SK-N-SH treated with all-trans-retinoic acid at 6 μM for 48 hours (cell line): Measurements from ENCODE around the gene HK3.

Source experiments
- ATAC-seq: fragments of 200-7000 bp; cut with Tn5 transposase; 3 replicates; pipeline ENCODE4 v1.9.1; 2020; ENCODE audit warnings: mild to moderate bottlenecking, moderate library complexity
- ARNTL ChIP-seq: fragments of 450-650 bp; formaldehyde crosslinking; IDR thresholded peaks from 2 replicates; pipeline ENCODE4 v1.5.0; 2020; ENCODE audit warnings: low read depth, mild to moderate bottlenecking, moderate library complexity, borderline replicate concordance
- BACH2 ChIP-seq: fragments of 250-450 bp; sonication (Bioruptor Pico); IDR thresholded peaks from 2 replicates; pipeline ENCODE4 v1.9.0; 2021; ENCODE audit warnings: mild to moderate bottlenecking, borderline replicate concordance
- CSDC2 ChIP-seq: fragments of 250-450 bp; sonication (Bioruptor Pico); IDR thresholded peaks from 2 replicates; pipeline ENCODE4 v1.5.0; 2020; ENCODE audit warnings: mild to moderate bottlenecking, moderate library complexity
- ESRRG ChIP-seq: fragments of 250-450 bp; sonication (Bioruptor Pico); IDR thresholded peaks from 2 replicates; pipeline ENCODE4 v1.6.1; 2021; ENCODE audit warnings: mild to moderate bottlenecking
- GLIS3 ChIP-seq: fragments of 250-450 bp; sonication (Bioruptor Pico); IDR thresholded peaks from 2 replicates; pipeline ENCODE4 v1.5.0; 2020; ENCODE audit warnings: mild to moderate bottlenecking, moderate library complexity
- ISL1 ChIP-seq: fragments of 250-450 bp; sonication (Bioruptor Pico); IDR thresholded peaks from 2 replicates; pipeline ENCODE4 v2.1.2; 2022; ENCODE audit warnings: mild to moderate bottlenecking, moderate library complexity
- OSR1 ChIP-seq: fragments of 250-450 bp; sonication (Bioruptor Pico); IDR thresholded peaks from 2 replicates; pipeline ENCODE4 v1.8.0; 2022; ENCODE audit warnings: moderate library complexity, mild to moderate bottlenecking, inconsistent platforms
- PPARA ChIP-seq: fragments of 250-450 bp; sonication (Bioruptor Pico); IDR thresholded peaks from 2 replicates; pipeline ENCODE4 v1.5.0; 2020; ENCODE audit warnings: mild to moderate bottlenecking, borderline replicate concordance
- RARB ChIP-seq: fragments of 250-450 bp; sonication (Bioruptor Pico); IDR thresholded peaks from 2 replicates; pipeline ENCODE4 v1.8.0; 2021; ENCODE audit warnings: mild to moderate bottlenecking, moderate library complexity
- SNAI2 ChIP-seq: fragments of 250-450 bp; sonication (Bioruptor Pico); IDR thresholded peaks from 2 replicates; pipeline ENCODE4 v1.5.0; 2020; ENCODE audit warnings: mild to moderate bottlenecking, moderate library complexity
- TCF4 ChIP-seq: fragments of 250-450 bp; sonication (Bioruptor Pico); IDR thresholded peaks from 2 replicates; pipeline ENCODE4 v1.8.0; 2021; ENCODE audit warnings: mild to moderate bottlenecking, moderate library complexity, borderline replicate concordance
- TOX ChIP-seq: fragments of 250-450 bp; sonication (Bioruptor Pico); IDR thresholded peaks from 2 replicates; pipeline ENCODE4 v1.8.0; 2021; ENCODE audit warnings: mild to moderate bottlenecking, moderate library complexity, borderline replicate concordance
- ZC3H10 ChIP-seq: fragments of 250-450 bp; sonication (Bioruptor Pico); IDR thresholded peaks from 2 replicates; pipeline ENCODE4 v1.5.1; 2021; ENCODE audit warnings: mild to moderate bottlenecking, moderate library complexity
- ZFP3 ChIP-seq: fragments of 250-450 bp; sonication (Bioruptor Pico); IDR thresholded peaks from 2 replicates; pipeline ENCODE4 v1.5.0; 2020; ENCODE audit warnings: mild to moderate bottlenecking, moderate library complexity
- ZFP30 ChIP-seq: fragments of 450-650 bp; formaldehyde crosslinking; IDR thresholded peaks from 2 replicates; pipeline ENCODE4 v1.5.0; 2022; ENCODE audit warnings: mild to moderate bottlenecking, moderate library complexity
- ZNF565 ChIP-seq: fragments of 450-650 bp; formaldehyde crosslinking; conservative IDR thresholded peaks from 2 replicates; pipeline ENCODE4 v1.5.0; 2020; ENCODE audit warnings: low read depth, mild to moderate bottlenecking, moderate library complexity
- ZNF70 ChIP-seq: fragments of 450-650 bp; formaldehyde crosslinking; IDR thresholded peaks from 2 replicates; pipeline ENCODE4 v1.5.0; 2020; ENCODE audit warnings: mild to moderate bottlenecking, moderate library complexity
- ZNF8 ChIP-seq: fragments of 450-650 bp; formaldehyde crosslinking; IDR thresholded peaks from 2 replicates; pipeline ENCODE4 v1.5.0; 2020; ENCODE audit warnings: mild to moderate bottlenecking, moderate library complexity
- TF ChIP-seq, protein P1 (sequence below): fragments of 250-450 bp; sonication (Bioruptor Pico); IDR thresholded peaks from 2 replicates; pipeline ENCODE4 v1.5.1; 2021; ENCODE audit warnings: mild to moderate bottlenecking, moderate library complexity
- TF ChIP-seq, protein P2 (sequence below): fragments of 250-450 bp; sonication (Bioruptor Pico); IDR thresholded peaks from 2 replicates; pipeline ENCODE4 v1.5.1; 2020; ENCODE audit warnings: low read depth, mild to moderate bottlenecking, moderate library complexity
- TF ChIP-seq, protein P3 (sequence below): fragments of 250-450 bp; sonication (Bioruptor Pico); IDR thresholded peaks from 2 replicates; pipeline ENCODE4 v1.8.0; 2021; ENCODE audit warnings: low read depth, mild to moderate bottlenecking, moderate library complexity, borderline replicate concordance
- TF ChIP-seq, protein P4 (sequence below): fragments of 250-450 bp; sonication (Bioruptor Pico); IDR thresholded peaks from 2 replicates; pipeline ENCODE4 v1.8.0; 2020; ENCODE audit warnings: mild to moderate bottlenecking, moderate library complexity, borderline replicate concordance

Gene HK3

DNA sequence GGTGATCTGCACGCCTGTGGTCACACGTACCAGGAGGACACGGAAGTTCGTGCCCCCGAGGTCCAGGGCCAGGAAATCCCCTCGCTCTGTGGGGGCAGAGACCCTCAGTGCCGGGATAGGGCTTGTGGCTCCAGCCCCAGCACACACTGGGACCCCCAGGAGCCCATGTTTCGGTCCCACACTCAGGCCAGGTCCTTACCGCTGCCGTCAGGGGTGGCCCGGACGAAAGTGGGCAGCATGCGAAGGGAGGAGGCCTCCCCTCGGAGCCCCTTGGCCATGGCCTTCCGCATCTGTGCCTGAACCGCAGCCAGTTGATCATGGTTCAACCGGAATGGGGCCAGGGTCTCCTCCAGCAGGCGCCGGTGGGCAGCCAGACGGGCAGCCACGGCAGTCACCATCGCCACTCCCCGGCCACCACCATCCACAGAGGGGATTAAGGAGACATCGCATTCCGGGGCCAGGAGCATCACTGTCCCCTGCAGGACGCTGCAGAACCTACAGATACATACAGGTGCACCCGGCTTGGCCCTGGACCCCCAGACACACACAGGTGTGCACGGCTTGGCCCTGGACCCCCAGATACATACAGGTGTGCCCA is 11.8 kb downstream of the HK3 start:
- ATAC-seq = no peak
- TF ChIP-seq, protein P1, sequence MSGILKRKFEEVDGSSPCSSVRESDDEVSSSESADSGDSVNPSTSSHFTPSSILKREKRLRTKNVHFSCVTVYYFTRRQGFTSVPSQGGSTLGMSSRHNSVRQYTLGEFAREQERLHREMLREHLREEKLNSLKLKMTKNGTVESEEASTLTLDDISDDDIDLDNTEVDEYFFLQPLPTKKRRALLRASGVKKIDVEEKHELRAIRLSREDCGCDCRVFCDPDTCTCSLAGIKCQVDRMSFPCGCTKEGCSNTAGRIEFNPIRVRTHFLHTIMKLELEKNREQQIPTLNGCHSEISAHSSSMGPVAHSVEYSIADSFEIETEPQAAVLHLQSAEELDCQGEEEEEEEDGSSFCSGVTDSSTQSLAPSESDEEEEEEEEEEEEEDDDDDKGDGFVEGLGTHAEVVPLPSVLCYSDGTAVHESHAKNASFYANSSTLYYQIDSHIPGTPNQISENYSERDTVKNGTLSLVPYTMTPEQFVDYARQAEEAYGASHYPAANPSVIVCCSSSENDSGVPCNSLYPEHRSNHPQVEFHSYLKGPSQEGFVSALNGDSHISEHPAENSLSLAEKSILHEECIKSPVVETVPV = no peak
- no peak for TF ChIP-seq ZNF8 (CRISPR knock-in tag)

DNA sequence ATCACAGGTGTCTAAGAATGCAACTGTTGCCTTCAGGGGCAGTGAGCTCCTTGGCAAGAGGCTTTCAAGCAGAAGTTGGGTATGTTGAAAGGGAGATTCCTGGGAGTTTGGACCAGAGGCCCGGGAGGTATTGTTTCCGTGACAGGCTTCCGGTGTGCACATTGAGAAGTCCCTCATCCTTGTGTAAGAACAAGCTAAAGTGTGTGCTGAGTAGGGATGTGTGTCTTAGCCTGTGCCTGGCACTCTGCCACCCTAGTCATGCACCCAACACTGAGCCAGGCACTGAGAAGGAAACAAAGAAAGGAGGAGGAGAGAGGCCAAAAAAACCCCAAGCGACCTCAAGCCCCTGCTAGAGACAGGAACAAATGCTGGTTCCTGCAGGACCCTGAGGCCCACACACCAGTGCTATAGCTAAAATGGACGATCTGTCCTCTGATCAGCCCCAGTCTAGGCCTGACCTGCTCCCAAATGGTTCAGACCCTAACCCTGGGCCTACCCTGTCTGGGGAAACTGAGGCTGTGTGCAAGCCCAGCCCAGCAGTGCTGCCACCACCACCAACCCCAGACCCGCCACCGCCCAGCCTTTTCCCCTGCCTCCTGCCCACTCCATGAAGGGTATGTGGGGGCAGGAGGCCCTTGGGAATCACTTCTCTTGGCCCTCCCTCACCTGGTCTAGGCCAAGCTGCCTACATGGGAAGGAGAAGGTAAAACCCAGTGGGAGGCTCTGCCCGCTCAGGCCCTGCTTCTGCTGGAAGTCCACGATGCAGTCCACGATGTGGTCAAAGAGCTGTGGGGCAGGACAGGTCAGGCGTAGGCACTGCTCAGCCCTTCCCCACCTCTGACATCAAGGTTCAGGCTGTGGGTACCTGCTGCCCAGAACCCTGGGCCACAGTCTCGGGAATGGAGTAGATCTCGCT is 12.6 kb downstream of the HK3 start:
- TF ChIP-seq PPARA (CRISPR knock-in tag) (no peak), SNAI2 (CRISPR knock-in tag) (no peak), ZC3H10 (CRISPR knock-in tag) (no peak), ZNF70 (CRISPR knock-in tag) (no peak), CSDC2 (CRISPR knock-in tag) (no peak), TOX (CRISPR knock-in tag) (no peak), OSR1 (CRISPR knock-in tag) (no peak), ISL1 (CRISPR knock-in tag) (no peak), RARB (CRISPR knock-in tag) (no peak), ZNF565 (CRISPR knock-in tag) (no peak), ZFP3 (CRISPR knock-in tag) (no peak), GLIS3 (CRISPR knock-in tag) (no peak), ARNTL (CRISPR knock-in tag) (no peak), TCF4 (CRISPR knock-in tag) (no peak), ESRRG (CRISPR knock-in tag) (no peak)
- TF ChIP-seq, protein P2, sequence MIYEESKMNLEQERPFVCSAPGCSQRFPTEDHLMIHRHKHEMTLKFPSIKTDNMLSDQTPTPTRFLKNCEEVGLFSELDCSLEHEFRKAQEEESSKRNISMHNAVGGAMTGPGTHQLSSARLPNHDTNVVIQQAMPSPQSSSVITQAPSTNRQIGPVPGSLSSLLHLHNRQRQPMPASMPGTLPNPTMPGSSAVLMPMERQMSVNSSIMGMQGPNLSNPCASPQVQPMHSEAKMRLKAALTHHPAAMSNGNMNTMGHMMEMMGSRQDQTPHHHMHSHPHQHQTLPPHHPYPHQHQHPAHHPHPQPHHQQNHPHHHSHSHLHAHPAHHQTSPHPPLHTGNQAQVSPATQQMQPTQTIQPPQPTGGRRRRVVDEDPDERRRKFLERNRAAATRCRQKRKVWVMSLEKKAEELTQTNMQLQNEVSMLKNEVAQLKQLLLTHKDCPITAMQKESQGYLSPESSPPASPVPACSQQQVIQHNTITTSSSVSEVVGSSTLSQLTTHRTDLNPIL (CRISPR knock-in tag) = no peak
- TF ChIP-seq, protein P1 = no peak
- TF ChIP-seq, protein P3, sequence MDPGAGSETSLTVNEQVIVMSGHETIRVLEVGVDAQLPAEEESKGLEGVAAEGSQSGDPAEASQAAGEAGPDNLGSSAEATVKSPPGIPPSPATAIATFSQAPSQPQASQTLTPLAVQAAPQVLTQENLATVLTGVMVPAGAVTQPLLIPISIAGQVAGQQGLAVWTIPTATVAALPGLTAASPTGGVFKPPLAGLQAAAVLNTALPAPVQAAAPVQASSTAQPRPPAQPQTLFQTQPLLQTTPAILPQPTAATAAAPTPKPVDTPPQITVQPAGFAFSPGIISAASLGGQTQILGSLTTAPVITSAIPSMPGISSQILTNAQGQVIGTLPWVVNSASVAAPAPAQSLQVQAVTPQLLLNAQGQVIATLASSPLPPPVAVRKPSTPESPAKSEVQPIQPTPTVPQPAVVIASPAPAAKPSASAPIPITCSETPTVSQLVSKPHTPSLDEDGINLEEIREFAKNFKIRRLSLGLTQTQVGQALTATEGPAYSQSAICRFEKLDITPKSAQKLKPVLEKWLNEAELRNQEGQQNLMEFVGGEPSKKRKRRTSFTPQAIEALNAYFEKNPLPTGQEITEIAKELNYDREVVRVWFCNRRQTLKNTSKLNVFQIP (CRISPR knock-in tag) = no peak
- TF ChIP-seq, protein P4, sequence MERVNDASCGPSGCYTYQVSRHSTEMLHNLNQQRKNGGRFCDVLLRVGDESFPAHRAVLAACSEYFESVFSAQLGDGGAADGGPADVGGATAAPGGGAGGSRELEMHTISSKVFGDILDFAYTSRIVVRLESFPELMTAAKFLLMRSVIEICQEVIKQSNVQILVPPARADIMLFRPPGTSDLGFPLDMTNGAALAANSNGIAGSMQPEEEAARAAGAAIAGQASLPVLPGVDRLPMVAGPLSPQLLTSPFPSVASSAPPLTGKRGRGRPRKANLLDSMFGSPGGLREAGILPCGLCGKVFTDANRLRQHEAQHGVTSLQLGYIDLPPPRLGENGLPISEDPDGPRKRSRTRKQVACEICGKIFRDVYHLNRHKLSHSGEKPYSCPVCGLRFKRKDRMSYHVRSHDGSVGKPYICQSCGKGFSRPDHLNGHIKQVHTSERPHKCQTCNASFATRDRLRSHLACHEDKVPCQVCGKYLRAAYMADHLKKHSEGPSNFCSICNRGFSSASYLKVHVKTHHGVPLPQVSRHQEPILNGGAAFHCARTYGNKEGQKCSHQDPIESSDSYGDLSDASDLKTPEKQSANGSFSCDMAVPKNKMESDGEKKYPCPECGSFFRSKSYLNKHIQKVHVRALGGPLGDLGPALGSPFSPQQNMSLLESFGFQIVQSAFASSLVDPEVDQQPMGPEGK = no peak
- no peak for ATAC-seq

DNA sequence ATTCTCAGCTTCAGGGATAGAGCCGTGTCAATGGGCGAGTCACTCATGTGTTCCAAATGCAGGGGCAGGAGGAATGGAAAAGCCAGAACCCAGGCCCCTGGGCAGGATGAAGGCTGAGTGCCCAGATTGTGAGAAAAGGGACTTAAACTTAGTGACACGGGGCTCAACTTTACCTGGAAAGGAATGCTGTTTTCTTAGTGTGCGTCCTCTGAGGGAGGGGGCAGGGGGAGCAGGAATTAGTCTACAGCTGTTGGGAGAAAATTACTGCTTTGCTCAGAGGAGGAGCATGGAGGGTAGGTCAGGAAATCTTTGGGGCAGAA is 14.6 kb downstream of the HK3 start:
- no peak; the same call in 2 of the 3 replicates for ATAC-seq
- TF ChIP-seq ZFP3 (CRISPR knock-in tag) (no peak), CSDC2 (CRISPR knock-in tag) (no peak), BACH2 (CRISPR knock-in tag) (no peak), ZFP30 (CRISPR knock-in tag) (no peak), ESRRG (CRISPR knock-in tag) (no peak), ARNTL (CRISPR knock-in tag) (no peak), OSR1 (CRISPR knock-in tag) (no peak), RARB (CRISPR knock-in tag) (no peak), ISL1 (CRISPR knock-in tag) (no peak), ZNF70 (CRISPR knock-in tag) (no peak), ZNF565 (CRISPR knock-in tag) (no peak), SNAI2 (CRISPR knock-in tag) (no peak), ZC3H10 (CRISPR knock-in tag) (no peak), TCF4 (CRISPR knock-in tag) (no peak), TOX (CRISPR knock-in tag) (no peak)
- TF ChIP-seq, protein P2 (CRISPR knock-in tag) = no peak
- TF ChIP-seq, protein P3 (CRISPR knock-in tag) = no peak
- TF ChIP-seq, protein P1 = no peak
